ENCODE data around the gene KIAA1549.

- TF ChIP-seq TEAD4 (CRISPR knock-in tag; IDR thresholded peaks at IDR 0.05) (no peak), ESRRA (CRISPR knock-in tag; IDR thresholded peaks at IDR 0.05; ENCODE audit: borderline replicate concordance) (no peak), USF2 (CRISPR knock-in tag; IDR thresholded peaks at IDR 0.05) (no peak), E2F1 (CRISPR knock-in tag; IDR thresholded peaks at IDR 0.05) (no peak), TP53 (CRISPR knock-in tag; IDR thresholded peaks at IDR 0.05) (no peak), MAX (CRISPR knock-in tag; IDR thresholded peaks at IDR 0.05) (no peak), ATF6 (CRISPR knock-in tag; IDR thresholded peaks at IDR 0.05) (no peak), HMGA2 (CRISPR knock-in tag; IDR thresholded peaks at IDR 0.05) (no peak), JAZF1 (CRISPR knock-in tag; IDR thresholded peaks at IDR 0.05) (no peak), ZNF512 (CRISPR knock-in tag; IDR thresholded peaks at IDR 0.05; ENCODE audit: borderline replicate concordance) (no peak), ATF1 (CRISPR knock-in tag; IDR thresholded peaks at IDR 0.05) (no peak), JUN (CRISPR knock-in tag; IDR thresholded peaks at IDR 0.05) (no peak)
- TF ChIP-seq, protein P1, sequence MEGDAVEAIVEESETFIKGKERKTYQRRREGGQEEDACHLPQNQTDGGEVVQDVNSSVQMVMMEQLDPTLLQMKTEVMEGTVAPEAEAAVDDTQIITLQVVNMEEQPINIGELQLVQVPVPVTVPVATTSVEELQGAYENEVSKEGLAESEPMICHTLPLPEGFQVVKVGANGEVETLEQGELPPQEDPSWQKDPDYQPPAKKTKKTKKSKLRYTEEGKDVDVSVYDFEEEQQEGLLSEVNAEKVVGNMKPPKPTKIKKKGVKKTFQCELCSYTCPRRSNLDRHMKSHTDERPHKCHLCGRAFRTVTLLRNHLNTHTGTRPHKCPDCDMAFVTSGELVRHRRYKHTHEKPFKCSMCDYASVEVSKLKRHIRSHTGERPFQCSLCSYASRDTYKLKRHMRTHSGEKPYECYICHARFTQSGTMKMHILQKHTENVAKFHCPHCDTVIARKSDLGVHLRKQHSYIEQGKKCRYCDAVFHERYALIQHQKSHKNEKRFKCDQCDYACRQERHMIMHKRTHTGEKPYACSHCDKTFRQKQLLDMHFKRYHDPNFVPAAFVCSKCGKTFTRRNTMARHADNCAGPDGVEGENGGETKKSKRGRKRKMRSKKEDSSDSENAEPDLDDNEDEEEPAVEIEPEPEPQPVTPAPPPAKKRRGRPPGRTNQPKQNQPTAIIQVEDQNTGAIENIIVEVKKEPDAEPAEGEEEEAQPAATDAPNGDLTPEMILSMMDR (IDR thresholded peaks at IDR 0.05): no peak
- TF ChIP-seq, protein P2, sequence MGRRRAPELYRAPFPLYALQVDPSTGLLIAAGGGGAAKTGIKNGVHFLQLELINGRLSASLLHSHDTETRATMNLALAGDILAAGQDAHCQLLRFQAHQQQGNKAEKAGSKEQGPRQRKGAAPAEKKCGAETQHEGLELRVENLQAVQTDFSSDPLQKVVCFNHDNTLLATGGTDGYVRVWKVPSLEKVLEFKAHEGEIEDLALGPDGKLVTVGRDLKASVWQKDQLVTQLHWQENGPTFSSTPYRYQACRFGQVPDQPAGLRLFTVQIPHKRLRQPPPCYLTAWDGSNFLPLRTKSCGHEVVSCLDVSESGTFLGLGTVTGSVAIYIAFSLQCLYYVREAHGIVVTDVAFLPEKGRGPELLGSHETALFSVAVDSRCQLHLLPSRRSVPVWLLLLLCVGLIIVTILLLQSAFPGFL (CRISPR knock-in tag; IDR thresholded peaks at IDR 0.05; ENCODE audit: borderline replicate concordance): no peak
Observed at GRCh38 chr7:138945821-138946220, 35.4 kb downstream of the KIAA1549 start.

Data from WTC11 (cell line).